DMS114 treated with DMSO at 0.1 percent for 48 hours (cell line): ENCODE results near the gene KIAA0040.
"Not testable (repeated sequence)": the region's sequence is repeated elsewhere in the genome, so short reads cannot be mapped to it uniquely, and the experiment has no call there.

ENCODE experiments used
- DNase-seq: peaks from one replicate; lab custom pipeline; 2025; ENCODE audit not compliant: unreplicated experiment; lab: John Stamatoyannopoulos, UW

Gene KIAA0040

DNA sequence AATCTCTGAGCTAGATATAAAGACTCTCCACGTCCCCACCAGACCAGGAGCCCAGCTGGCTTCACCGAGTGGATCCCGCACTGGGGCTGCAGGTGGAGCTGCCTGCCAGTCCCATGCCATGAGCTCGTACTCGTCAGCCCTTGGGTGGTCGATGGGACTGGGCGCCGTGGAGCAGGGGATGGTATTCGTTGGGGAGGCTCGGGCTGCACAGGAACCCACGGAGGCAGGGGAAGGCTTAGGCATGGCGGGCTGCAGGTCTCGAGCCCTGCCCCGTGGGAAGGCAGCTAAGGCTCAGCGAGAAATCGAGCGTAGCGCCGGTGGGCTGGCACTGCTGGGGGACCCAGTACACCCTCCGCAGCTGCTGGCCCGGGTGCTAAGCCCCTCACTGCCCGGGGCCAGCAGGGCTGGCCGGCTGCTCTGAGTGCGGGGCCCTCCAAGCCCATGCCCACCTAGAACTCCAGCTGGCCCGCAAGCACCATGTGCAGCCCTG, 84.2 kb downstream of the KIAA0040 start:
- DNase-seq: not testable (repeated sequence)
